IPS-11a (cell line): ENCODE measurements around the gene SHISAL2A.
A peak's percentile ranks its signal among the peaks of the same experiment; 100 is the strongest.
"Not testable (repeated sequence)": the region's sequence is repeated elsewhere in the genome, so short reads cannot be mapped to it uniquely, and the experiment has no call there.

Experiments used
- H3K4me3 ChIP-seq: one replicate; pipeline ENCODE4 v1.5.1; 2013; ENCODE audit warnings: low read depth, low read length, control low read depth

The SHISAL2A gene

GRCh38 chr1:52680353-52680752 is 47.4 kb downstream of the SHISAL2A start:
- no peak overlapping the region for H3K4me3 ChIP-seq

- no peak overlapping the region for H3K4me3 ChIP-seq
Measured at GRCh38 chr1:52681136-52681535, 48.2 kb downstream of the SHISAL2A start.

- H3K4me3 ChIP-seq: no peak overlapping the region
Measured at GRCh38 chr1:52683367-52683940, 50.5 kb downstream of the SHISAL2A start.

GRCh38 chr1:52684545-52684944 is 51.6 kb downstream of the SHISAL2A start:
- no peak overlapping the region for H3K4me3 ChIP-seq

GRCh38 chr1:52686261-52686751 is 53.3 kb downstream of the SHISAL2A start:
- not testable (repeated sequence) for H3K4me3 ChIP-seq

GRCh38 chr1:52686830-52687229 is 53.9 kb downstream of the SHISAL2A start:
- H3K4me3 ChIP-seq: no peak overlapping the region

GRCh38 chr1:52691821-52692220 is 58.9 kb downstream of the SHISAL2A start:
- H3K4me3 ChIP-seq: no peak overlapping the region

GRCh38 chr1:52692697-52693096 is 59.7 kb downstream of the SHISAL2A start:
- H3K4me3 ChIP-seq: no peak overlapping the region

- not testable (repeated sequence) for H3K4me3 ChIP-seq
Measured at GRCh38 chr1:52693351-52693750, 60.4 kb downstream of the SHISAL2A start.

- H3K4me3 ChIP-seq: no peak overlapping the region
Measured at GRCh38 chr1:52693843-52694242, 60.9 kb downstream of the SHISAL2A start.

- H3K4me3 ChIP-seq: no peak overlapping the region
Measured at GRCh38 chr1:52695627-52696026, 62.7 kb downstream of the SHISAL2A start.

- H3K4me3 ChIP-seq: peak within 1 kb of the TSS; percentile 81
Measured at GRCh38 chr1:52697795-52698674, 65.1 kb downstream of the SHISAL2A start, which contains the start of gene COA7. COA7 (minus strand) TSS chr1:52698347; CDS start chr1:52698326, 21 bp downstream.

GRCh38 chr1:52702886-52703787 is 70.2 kb downstream of the SHISAL2A start:
- H3K4me3 ChIP-seq: peak overlapping the region; percentile 72

- no peak overlapping the region for H3K4me3 ChIP-seq
Measured at GRCh38 chr1:52706136-52706670, 73.2 kb downstream of the SHISAL2A start.
